Measurements from ENCODE around the gene SLC12A4.

- TF ChIP-seq, protein P1, sequence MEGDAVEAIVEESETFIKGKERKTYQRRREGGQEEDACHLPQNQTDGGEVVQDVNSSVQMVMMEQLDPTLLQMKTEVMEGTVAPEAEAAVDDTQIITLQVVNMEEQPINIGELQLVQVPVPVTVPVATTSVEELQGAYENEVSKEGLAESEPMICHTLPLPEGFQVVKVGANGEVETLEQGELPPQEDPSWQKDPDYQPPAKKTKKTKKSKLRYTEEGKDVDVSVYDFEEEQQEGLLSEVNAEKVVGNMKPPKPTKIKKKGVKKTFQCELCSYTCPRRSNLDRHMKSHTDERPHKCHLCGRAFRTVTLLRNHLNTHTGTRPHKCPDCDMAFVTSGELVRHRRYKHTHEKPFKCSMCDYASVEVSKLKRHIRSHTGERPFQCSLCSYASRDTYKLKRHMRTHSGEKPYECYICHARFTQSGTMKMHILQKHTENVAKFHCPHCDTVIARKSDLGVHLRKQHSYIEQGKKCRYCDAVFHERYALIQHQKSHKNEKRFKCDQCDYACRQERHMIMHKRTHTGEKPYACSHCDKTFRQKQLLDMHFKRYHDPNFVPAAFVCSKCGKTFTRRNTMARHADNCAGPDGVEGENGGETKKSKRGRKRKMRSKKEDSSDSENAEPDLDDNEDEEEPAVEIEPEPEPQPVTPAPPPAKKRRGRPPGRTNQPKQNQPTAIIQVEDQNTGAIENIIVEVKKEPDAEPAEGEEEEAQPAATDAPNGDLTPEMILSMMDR (IDR thresholded peaks at IDR 0.05), result no peak
- no peak for TF ChIP-seq POLR2A (IDR thresholded peaks at IDR 0.05)
Observed at GRCh38 chr16:67999985-68000384, 31.5 kb upstream of the SLC12A4 start.

All from uterus (tissue), 2 donors.